GM12878 (cell line): ENCODE data around the gene CUL4A. TPM values are rescaled to one million over a fixed set of nuclear protein-coding genes. Genes with fewer than 3 reads are reported as not detected.
A peak's percentile ranks its signal among the peaks of the same experiment; 100 is the strongest.
"Not testable (repeated sequence)": the region's sequence is repeated elsewhere in the genome, so short reads cannot be mapped to it uniquely, and the experiment has no call there.

Experiments used
- ATAC-seq: fragments of 200-7000 bp; cut with Tn5 transposase; 3 replicates; pipeline ENCODE4 v1.9.1; 2020; ENCODE audit warnings: mild to moderate bottlenecking, moderate library complexity
- BruUV-seq: library from RNA; stranded (reverse); fragments of 400-500 nt; replicated peaks from 2 replicates; lab custom pipeline; 2021; lab: Mats Ljungman, UMichigan
- CTCF ChIA-PET: fragments of 300-600 bp; sonication (Branson Sonifier 250); formaldehyde crosslinking; extraction: SDS; loops from one replicate; lab custom pipeline; 2021; ENCODE audit warnings: inconsistent platforms; lab: Yijun Ruan, JAX
- POLR2A ChIA-PET: fragments of 350-600 bp; formaldehyde crosslinking; extraction: SDS; loops from one replicate; lab custom pipeline; 2021; ENCODE audit warnings: inconsistent platforms; lab: Charles Lee
- RAD21 ChIA-PET: fragments of 300-600 bp; sonication (Branson Sonifier 250); formaldehyde crosslinking; loops from one replicate; lab custom pipeline; 2023; ENCODE audit warnings: antibody characterized with exemption; ENCODE audit not compliant: unreplicated experiment; lab: Charles Lee
- SMC1A ChIA-PET: fragments of 300-600 bp; sonication (Branson Sonifier 250); formaldehyde crosslinking; loops from one replicate; lab custom pipeline; 2023; ENCODE audit not compliant: unreplicated experiment, uncharacterized antibody; lab: Charles Lee
- DNase-seq: peaks from one replicate; pipeline ENCODE4 v3.0.0-alpha.2; 2011; ENCODE audit warnings: low read depth, low spot score
- FAIRE-seq: peaks from 3 replicates; lab custom pipeline; 2011; peaks lifted over from hg19 to GRCh38; lab: Jason Lieb, UNC
- H2AFZ ChIP-seq: 2 replicates; pipeline ENCODE4 v1.6.0; 2011; ENCODE audit warnings: low read depth, low read length, control low read depth; ENCODE audit not compliant: control insufficient read depth
- H3K27ac ChIP-seq: 2 replicates; pipeline ENCODE4 v1.5.1; 2011; ENCODE audit warnings: control low read depth; ENCODE audit not compliant: control insufficient read depth, insufficient read depth
- H3K27me3 ChIP-seq, 2 experiments: replicated peaks in 1 of 2; 2 replicates each; pipeline versions ENCODE4 v1.6.0 to v1.6.1; 2011; ENCODE audit warnings: low read length in 1 of 2; ENCODE audit not compliant: control insufficient read depth in 2 of 2, insufficient read depth in 2 of 2
- H3K36me3 ChIP-seq, 2 experiments: 2 replicates each; pipeline ENCODE4 v1.5.1; 2011; ENCODE audit warnings: low read length in 1 of 2; ENCODE audit not compliant: control insufficient read depth in 2 of 2, insufficient read depth in 2 of 2
- H3K4me1 ChIP-seq: 2 replicates; pipeline ENCODE4 v1.6.1; 2011; ENCODE audit warnings: mild to moderate bottlenecking, low read length, moderate library complexity, mixed read lengths; ENCODE audit not compliant: control insufficient read depth, insufficient read depth
- H3K4me2 ChIP-seq: 2 replicates; pipeline ENCODE4 v1.6.0; 2011; ENCODE audit warnings: control low read depth; ENCODE audit not compliant: control insufficient read depth, insufficient read depth
- H3K4me3 ChIP-seq: fragments of 200-600 bp; sonication (generic); 2 replicates; pipeline ENCODE4 v1.5.1; 2016
- H3K79me2 ChIP-seq: 2 replicates; pipeline ENCODE4 v1.6.0; 2011; ENCODE audit warnings: low read length; ENCODE audit not compliant: control insufficient read depth, insufficient read depth
- H3K9ac ChIP-seq: 2 replicates; pipeline ENCODE4 v1.8.0; 2011; ENCODE audit warnings: low read length, control low read depth, mixed read lengths; ENCODE audit not compliant: control insufficient read depth, insufficient read depth
- H3K9me3 ChIP-seq: replicated peaks from 3 replicates; pipeline ENCODE4 v1.5.1; 2011; ENCODE audit warnings: mild to moderate bottlenecking, low read length; ENCODE audit not compliant: control insufficient read depth, insufficient read depth
- H4K20me1 ChIP-seq: 2 replicates; pipeline ENCODE4 v1.6.0; 2011; ENCODE audit not compliant: control insufficient read depth, insufficient read depth
- NFYA ChIP-seq: IDR thresholded peaks from 2 replicates; pipeline ENCODE4 v1.6.1; 2011; ENCODE audit warnings: low read depth, mild to moderate bottlenecking, low read length, improper control_type of control experiment, borderline replicate concordance
- POLR2A ChIP-seq: IDR thresholded peaks from 2 replicates; pipeline ENCODE4 v1.6.1; 2011; ENCODE audit warnings: low read depth, mild to moderate bottlenecking, low read length
- WGBS: methylation state at CpG from one replicate; pipeline ENCODE4 v1.1.6; 2016; ENCODE audit warnings: low lambda C conversion rate; ENCODE audit not compliant: insufficient replicate concordance, insufficient coverage; ENCODE audit errors: missing lambda C conversion rate; 5-methylcytosine and 5-hydroxymethylcytosine counted together
- in situ Hi-C: fragments of 300-500 bp; cut with MboI; formaldehyde crosslinking; loops from 9 replicates; pipeline ENCODE4 v1.14.3; 2018; ENCODE audit warnings: mixed read lengths
- intact Hi-C: fragments of 100-400 bp; cut with micrococcal nuclease; formaldehyde crosslinking; loops from one replicate; pipeline ENCODE4 v1.14.2; 2022; ENCODE audit not compliant: unreplicated experiment
- polyA plus RNA-seq, 11 experiments: library from polyadenylated mRNA; depleted of rRNA in 4 of 11; unstranded in 6 of 11; stranded (reverse) in 5 of 11; fragments of >200 nt; fragmentation: Nextera tagmentation in 4 of 11; fragmentation: Illumina TruSeq in 1 of 11; extraction: Ambion mirVana in 4 of 11; extraction: Trizol in 1 of 11; gene quantifications; 1 replicate in 1 of 11; 2 replicates in 10 of 11; pipeline versions ENCODE4 v1.2.1 to v1.2.3, GENCODE V29; 2011 to 2016; ENCODE audit warnings: inconsistent platforms in 2 of 11, missing spikeins in 2 of 11, low read depth in 1 of 11
- total RNA-seq, 4 experiments: library from RNA; depleted of rRNA in 3 of 4; stranded (reverse); fragments of >200 nt in 3 of 4; fragmentation: Illumina TruSeq in 1 of 4; extraction: Trizol in 1 of 4; gene quantifications; 2 replicates each; pipeline versions ENCODE4 v1.2.1 to v1.2.3, GENCODE V29; 2013 to 2021

Gene CUL4A
- total and polyA plus RNA-seq, 10 of the 15 experiments (the other 5 are each of a cell fraction or from before 2014, with no cell fraction given) = 19.7 to 74.3 (median 55.6) TPM

DNA sequence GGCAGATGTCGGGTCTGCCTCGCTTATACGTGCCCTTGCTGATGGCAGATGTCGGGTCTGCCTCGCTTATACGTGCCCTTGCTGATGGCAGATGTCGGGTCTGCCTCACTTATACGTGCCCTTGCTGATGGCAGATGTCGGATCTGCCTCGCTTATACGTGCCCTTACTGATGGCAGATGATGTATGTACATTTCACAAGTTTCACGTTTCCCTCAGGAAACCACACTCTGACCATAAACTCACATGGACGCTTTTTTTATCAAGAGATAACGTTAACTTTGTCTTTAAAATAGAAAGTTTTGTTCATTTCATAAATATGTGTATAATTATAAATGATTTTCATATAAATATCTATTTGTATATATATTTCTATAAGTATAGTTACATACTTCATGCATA lies 53.6 kb downstream of the CUL4A start:
- RAD21 ChIA-PET, BruUV-seq, H3K79me2 ChIP-seq, H3K27me3 ChIP-seq, H3K4me2 ChIP-seq, H3K4me1 ChIP-seq, intact Hi-C loops, H3K27ac ChIP-seq, ATAC-seq, FAIRE-seq, in situ Hi-C loops, H3K9me3 ChIP-seq, H3K9ac ChIP-seq, H3K4me3 ChIP-seq, CTCF ChIA-PET, H4K20me1 ChIP-seq, H2AFZ ChIP-seq, POLR2A ChIA-PET, SMC1A ChIA-PET, DNase-seq: not testable (repeated sequence)
- WGBS = 82% methylated on average over 13 of the region's 14 CpGs
- peaks cover 6 to 13% of the 10 kb centered on the region in 2 experiments for H3K36me3 ChIP-seq

GRCh38 chr13:113267642-113268405 lies 58.4 kb downstream of the CUL4A start:
- in situ Hi-C loops = no loop called here

More at GRCh38 chr13:113267642-113268405, 58.4 kb downstream of the CUL4A start:
- peaks cover 1 to 7% of the 10 kb centered on the region in 2 experiments; a peak in 2 of 4 replicates for H3K36me3 ChIP-seq
- H3K79me2 ChIP-seq = no peaks in the 10 kb centered on the region
- CTCF ChIA-PET = interaction anchor here (0.6 to 0.7 kb wide), 2 partner anchors 24 to 1049 kb away, joined by 3 to 4 read pairs; no protein-coding TSS in a partner anchor
- no peaks in the 10 kb centered on the region for H4K20me1 ChIP-seq
- intact Hi-C loops = no loop called here
- ATAC-seq (no peak), FAIRE-seq (no peak), DNase-seq (no peak)
- POLR2A ChIA-PET = no interaction called here
- no TSS peak for BruUV-seq
- H3K9ac ChIP-seq = no peak overlapping the region
- no peaks in the 10 kb centered on the region for H3K9me3 ChIP-seq
- no peak overlapping the region for H3K4me2 ChIP-seq
- SMC1A ChIA-PET = no interaction called here
- WGBS = 96% methylated on average over 20 of the region's 20 CpGs
- RAD21 ChIA-PET = no interaction called here
- H3K27me3 ChIP-seq = no peaks in the 10 kb centered on the region
- no peak for TF ChIP-seq NFYA
- TF ChIP-seq POLR2A = 0 out of 2 replicates have a peak, but pooled peaks have one; percentile 24
- no peak overlapping the region for H2AFZ ChIP-seq
- no peaks in the 10 kb centered on the region for H3K4me1 ChIP-seq
- no peak overlapping the region for H3K27ac ChIP-seq
- no peak overlapping the region for H3K4me3 ChIP-seq
